Effector CD8-positive, alpha-beta T cell (primary cell): Measurements from ENCODE around the gene SPATC1L.

ENCODE experiments used
- DNase-seq: peaks from one replicate; lab custom pipeline; 2025; lab: John Stamatoyannopoulos, UW

SPATC1L gene

DNA sequence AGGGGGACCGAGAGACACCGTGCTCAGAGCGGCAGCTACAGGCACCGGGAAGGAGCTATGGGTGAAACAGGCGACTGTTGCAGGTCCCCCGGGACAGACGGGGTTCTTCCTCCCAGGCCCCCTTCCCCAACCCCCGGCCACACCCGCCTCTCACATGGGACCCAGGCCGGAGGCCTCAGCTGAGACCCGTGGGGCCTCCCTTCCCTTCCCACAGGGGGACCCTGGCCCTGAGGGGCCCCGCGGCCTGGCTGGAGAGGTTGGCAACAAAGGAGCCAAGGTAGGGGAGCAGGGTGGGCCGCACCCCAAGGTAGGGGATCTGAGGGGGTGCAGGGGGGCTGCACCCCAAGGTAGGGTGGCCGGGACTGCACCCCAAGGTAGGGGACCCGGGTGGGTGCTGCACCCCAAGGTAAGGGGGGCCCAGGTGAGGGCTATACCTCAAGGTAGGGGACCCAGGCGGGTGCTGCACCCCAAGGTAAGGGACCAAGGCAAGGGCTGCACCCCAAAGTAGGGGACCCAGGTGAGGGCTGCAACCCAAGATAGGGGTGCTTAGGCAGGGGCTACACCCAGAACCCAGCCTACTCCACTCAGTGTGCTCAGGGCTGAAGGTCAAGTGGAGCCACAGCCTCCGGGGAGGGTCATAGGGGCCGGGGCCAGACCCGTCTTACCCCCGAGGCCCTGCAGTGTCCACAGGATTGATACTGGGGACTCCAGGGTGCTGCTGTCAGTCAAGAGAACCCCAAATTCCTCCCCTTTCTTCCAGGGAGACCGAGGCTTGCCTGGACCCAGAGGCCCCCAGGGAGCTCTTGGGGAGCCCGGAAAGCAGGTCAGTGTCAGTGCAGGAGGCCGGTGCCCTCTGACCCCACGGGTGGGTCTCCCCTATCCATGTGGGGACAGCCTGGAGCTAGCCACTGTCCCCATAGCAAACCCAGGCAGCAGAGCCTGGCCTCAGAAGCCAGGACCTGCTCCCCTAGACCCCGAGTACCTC is 63.7 kb downstream of the SPATC1L start:
- no peak for DNase-seq

DNA sequence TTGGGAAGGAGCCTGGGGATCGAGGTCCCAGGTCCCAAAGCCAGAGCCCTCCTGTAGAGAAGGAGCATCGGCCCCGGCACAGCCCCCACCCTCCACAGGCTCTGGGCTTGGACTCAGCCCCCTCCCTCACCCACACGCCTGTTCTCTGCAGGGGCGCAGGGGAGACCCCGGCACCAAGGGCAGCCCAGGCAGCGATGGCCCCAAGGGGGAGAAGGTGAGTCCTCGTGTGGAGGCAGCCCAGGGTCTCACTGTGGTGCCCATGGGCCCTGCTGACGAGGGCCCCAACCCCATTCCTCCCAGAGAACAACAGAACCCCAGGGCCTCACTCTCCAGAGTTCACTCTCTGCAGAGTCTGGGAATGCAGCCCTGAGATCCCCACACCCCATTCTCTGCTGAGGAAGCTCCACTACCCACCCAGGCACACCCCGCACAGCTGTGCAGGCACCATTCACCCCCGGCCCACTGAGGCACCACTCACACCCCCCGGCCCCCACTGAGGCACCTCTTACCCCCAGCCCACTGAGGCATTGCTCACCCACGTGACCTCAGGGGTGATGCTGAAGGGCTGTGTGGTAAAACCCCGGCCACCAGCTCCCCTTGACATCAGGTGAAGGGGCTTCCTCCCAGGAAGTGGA is 64.5 kb downstream of the SPATC1L start:
- DNase-seq = no peak

DNA sequence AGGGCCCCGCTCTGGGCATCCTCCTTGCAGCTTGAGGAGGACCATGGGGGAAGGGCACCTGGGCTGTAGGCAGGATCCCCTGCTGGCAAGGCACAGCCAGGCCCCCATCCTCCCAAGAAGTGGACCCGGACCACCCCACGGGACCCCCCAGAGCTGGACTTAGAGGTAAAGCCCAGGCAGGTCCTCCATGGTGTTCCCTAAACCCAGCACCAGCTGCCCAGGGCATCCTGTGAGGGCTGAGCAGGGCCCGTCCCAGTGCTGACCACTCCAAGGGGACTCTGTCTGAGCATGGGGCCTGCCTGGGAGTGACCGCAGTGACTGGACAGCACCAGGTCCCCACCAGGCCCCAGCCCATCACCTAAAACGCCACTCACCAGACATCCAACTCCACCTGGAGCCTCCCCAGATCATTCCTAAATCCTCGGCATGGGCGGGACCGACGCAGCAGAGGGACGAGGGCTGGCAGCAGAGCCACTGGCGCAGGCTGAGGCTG is 65.1 kb downstream of the SPATC1L start:
- DNase-seq = no peak

DNA sequence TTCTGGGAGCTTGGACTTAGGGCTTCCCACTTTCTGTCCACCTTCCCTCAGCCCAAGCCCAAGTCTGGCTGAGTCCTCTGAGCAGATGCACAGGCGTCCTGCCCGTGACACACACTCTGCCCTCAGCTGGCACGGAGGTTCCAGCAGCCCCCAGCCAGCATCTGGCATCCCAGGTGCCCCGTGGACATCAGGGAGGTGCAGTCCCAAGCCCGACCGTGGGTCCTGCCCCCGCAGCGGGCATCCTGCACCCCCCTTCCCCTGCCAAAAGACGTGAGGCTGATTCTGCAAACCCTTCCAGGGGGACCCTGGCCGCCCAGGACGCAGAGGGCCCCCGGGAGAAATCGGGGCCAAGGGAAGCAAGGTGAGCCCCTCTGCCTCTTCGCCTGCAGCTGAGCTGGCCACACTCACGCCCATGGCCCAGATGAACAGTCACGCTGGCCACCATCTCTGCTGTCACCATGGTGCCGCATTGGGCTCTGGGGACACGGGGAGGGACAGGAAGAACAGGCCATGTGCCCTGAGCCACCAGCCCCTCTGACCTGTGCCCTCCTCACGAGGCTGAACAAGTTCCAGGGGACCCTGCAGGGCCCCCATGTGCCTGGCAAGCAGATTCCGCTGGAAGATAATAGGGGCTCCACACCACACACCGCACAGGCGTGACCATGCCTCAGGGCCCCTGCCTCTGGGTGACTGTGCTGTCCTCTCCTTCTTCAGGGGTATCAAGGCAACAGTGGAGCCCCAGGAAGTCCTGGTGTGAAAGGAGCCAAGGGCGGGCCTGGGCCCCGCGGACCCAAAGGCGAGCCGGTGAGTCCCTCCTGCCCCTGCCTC is 65.7 kb downstream of the SPATC1L start:
- no peak for DNase-seq

DNA sequence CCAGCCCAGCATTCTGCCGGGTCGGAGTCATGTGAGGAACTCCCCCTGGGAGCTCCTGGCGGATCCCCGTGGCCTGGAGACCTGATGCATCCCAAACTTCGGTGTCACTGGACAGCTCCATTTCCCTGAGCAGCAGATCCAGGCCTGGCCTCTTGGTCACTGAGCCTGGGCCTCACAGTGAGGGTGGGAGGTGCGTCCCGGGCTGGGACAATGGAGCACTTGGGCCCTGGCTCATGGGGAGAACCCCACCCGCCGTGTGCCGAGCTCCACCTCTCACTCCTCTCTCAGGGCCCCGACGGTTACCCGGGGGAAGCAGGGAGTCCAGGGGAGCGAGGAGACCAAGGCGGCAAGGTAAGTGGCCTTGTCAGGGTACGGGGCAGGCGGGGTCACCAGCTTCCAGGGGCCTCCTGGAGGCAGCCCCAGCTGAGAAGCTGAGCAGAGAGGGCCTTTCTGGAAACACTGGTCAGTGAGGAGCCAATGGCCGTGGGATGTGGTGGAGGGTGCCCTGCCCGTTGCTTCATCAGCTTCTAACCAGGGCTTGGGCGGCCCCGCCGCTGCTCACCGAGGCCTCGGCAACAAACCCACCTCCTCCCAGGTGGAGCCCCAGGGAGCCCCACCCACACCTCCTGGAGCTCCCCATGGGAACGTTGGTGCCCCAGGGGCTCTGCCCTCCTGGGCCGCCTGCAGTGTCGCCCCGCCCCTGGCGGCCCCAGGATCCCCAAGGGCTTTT is 66.5 kb downstream of the SPATC1L start:
- no peak for DNase-seq

DNA sequence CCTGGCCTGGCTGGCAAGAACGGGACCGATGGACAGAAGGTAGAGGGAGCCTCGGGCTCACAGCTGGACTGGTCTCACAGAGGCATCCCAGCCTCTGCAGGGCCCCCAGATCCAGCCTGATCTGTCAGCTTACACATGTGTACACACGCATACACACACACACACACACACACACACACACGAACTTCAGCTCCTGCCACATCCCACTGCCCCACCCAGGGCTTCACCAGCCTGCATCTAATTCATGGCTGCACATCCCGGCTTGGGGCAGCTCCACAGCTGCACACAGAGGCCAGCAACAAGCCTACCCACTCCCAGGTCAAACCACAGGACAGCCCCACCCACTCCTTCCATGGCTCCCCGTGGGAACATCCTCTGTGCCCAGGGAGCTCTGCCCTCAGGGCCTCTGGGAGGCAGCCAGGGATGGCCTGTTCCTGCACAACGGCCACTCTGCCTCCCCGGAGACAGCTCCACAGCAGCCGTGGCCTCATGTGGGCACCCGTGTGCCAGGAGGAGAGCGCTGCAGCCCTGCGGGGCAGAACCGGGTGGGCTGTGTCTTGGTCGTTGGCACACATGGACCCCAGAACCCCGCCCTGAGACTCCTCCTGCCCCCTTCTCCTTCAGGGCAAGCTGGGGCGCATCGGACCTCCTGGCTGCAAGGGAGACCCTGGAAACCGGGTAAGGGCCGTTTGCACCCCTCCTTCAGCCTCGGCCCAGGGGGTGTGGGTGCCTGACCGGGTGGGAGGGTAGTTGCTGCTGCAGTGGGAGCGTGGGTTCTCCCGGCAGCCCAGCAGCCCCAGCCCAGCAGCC is 67.3 kb downstream of the SPATC1L start:
- DNase-seq = no peak

DNA sequence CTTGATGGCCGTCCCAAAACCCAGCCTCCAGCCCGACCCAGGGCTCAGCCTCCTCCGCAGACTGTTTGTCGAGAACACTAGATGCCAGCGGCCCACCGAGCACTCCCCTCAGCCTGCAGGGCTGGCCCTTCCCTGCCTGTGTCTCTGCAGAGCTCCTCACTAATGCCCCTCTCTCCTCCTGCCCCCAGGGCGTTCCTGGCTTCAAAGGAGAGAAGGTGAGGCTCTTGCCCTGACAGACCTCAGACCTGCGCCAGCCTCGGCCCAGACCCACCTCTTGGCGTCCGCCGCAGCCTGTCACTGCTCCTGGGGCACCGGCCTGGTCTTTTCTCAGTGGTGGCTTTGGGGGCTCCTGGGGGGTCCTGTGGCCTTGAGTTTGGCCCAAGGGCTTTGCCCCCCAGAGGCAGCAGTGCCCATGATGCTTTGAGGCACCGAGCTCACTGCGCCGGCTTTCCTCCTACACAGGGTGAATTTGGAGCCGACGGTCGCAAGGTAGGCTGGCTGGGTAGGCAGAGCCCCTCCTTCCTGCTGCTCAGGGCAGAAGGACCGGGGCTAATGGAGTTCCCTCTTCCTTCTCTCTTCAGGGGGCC is 68.0 kb downstream of the SPATC1L start:
- DNase-seq = no peak

DNA sequence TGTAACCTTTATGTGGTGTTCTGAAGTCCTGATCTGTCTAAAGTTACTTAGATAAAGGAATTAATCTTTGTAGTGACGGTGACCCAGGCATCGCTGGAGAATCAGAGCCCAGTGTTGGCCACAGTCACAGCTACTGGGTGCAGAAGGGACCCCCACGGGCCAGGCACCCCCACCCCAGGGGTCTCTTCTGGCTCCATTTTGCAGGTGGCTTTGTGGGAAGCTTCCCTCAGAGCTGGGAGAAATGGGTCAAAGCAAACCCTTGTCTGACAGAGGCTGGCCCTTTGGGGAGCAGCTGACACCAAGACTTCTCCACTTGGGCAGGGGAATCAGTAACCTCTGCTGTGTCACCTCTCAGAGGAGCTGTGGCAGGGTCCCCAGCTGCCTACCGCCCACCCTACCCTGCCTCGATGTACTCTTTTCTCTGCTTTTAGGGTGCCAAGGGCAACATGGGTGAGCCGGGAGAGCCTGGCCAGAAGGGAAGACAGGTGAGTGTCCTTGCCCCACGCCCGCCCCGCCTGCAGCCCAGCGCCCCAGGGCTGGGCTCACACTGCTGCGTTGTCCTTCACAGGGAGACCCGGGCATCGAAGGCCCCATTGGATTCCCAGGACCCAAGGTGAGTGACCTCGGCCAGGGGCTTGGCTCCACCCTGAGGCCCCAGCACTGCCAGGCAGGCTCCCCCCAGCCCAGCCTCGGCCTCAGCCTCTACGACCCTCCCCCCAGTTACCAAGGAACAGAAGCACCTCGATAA is 68.6 kb downstream of the SPATC1L start:
- no peak for DNase-seq

DNA sequence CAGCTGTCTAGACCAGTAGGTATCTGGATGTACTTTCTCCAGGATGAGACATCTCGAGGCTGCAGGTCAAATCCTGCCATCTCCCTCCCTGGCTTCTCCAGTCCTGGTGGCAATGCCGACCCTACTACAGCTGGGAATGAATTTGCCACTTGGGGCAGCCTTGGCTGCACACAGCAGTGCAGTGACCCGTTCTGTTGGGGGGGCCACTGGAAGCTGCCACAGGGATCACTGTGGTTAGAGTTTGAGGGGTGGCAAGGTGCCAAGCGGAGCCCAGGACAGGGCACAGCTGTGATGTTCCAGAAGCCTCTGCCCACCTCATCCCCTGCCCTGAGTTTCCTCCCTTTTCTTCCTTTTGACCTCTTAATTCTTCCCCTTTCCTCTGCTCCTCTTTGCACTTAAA is 69.3 kb downstream of the SPATC1L start:
- no peak for DNase-seq

DNA sequence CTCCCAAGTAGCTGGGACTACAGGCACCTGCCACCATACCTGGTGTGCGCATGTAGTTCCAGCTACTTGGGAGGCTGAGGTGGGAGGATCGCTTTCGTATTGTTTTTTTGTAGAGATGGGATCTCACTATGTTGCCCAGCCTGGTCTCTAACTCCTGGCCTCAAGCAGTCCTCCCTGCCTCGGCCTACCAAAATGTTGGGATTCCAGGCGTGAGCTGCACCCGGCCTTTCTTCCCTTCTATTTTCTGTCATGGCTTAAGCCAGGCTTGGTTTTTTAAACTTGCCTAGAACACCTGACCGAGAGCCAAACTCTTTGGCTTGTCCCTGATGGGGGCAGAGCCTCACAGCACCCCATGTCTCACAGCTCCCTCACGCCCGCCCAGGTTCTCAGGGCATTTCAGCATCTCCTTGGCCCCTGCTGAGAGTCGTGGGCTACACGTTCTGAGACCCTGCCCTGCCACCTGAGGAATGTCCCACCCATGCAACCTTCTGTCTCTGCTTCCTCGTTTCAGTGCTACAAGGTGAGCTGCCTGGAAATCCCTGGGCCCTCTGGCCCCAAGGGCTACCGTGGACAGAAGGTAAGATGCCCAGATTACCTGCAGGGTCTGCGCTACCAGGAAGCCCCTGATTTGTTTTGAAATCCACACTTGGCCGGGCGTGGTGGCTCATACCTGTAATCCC is 70.6 kb downstream of the SPATC1L start:
- no peak for DNase-seq

DNA sequence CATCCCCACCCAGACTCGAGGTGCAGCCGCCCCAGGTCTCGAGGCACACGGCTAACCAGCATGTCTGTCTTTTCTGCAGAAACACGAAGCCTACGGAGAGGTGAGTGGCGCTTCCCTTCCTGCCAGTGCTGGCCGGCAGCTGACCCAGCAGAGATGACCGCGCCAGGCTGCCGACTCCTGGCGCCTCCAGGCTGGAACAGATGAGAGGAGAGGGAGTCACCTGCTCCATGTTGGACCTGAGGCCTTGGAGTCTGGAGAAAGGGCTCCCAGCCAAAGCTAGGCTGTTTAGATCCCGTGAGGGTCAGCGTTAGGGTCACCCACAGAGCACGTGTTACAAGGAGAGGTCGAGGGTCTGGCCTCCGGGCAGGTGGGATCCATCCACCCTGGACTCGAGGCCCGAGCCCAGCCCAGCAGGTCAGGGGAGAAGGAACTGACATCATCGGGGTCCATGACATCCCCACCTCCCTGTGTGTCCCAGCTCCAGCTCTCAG is 71.5 kb downstream of the SPATC1L start:
- no peak for DNase-seq

DNA sequence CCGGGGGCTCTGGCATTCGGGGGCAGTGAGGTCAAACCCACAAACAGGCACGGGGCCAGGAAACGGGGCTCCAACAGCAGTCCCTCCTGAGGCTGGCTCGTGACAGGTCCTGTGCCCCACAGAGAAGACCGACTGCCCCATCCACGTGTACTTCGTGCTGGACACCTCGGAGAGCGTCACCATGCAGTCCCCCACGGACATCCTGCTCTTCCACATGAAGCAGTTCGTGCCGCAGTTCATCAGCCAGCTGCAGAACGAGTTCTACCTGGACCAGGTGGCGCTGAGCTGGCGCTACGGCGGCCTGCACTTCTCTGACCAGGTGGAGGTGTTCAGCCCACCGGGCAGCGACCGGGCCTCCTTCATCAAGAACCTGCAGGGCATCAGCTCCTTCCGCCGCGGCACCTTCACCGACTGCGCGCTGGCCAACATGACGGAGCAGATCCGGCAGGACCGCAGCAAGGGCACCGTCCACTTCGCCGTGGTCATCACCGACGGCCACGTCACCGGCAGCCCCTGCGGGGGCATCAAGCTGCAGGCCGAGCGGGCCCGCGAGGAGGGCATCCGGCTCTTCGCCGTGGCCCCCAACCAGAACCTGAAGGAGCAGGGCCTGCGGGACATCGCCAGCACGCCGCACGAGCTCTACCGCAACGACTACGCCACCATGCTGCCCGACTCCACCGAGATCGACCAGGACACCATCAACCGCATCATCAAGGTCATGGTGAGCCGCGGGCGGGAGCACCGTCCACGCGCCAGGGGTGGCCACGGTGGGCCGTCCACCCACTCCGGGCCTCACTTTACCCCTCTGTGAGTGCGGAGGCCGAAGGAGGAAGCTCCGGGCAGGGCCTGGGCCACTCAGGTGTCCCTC is 72.2 kb downstream of the SPATC1L start:
- no peak for DNase-seq

DNA sequence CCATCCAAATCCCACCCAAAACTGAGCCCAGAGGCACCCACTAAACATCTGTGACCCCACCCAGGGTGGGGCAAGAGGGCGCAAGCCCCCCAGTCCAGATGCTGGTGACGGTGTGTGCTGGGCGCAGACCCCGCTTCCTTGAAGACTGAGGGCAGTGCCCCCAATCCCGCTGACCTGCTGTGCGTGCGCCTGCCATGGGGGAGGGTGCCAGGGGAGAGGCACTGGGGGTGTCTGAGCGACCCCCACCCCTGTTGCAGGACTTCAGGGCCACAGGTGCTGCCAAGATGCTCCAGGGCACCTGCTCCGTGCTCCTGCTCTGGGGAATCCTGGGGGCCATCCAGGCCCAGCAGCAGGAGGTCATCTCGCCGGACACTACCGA is 73.1 kb downstream of the SPATC1L start:
- no peak for DNase-seq
